C1 segment of cervical spinal cord (tissue), 14 donors: ENCODE data around the gene PLCXD1.
"Not testable (repeated sequence)": the region's sequence is repeated elsewhere in the genome, so short reads cannot be mapped to it uniquely, and the experiment has no call there.

Experiments used
- DNase-seq, 14 donors: peaks; one replicate each; lab custom pipeline; 2025; lab: John Stamatoyannopoulos, UW

Gene PLCXD1

DNA sequence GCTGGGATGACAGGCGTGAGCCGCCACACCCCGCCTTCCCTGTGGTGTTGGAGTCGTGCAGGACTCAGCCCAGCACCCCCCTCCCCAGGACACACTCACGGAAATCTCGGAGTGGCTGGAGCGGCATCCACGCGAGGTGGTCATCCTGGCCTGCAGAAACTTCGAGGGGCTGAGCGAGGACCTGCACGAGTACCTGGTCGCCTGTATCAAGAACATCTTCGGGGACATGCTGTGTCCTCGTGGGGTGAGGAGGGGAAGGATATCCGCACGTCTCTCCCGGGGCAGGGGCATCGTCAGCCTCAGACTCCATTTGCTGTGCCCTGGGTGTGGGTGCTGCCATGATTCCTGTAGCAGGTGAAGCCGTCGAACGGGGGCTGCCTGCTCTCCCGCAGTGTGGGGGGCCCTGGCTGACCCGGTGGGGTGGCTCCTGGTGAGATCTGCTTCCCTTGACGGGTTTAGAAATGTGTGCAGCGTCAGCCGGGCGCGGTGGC is 10.3 kb downstream of the PLCXD1 start:
- DNase-seq: no peak

DNA sequence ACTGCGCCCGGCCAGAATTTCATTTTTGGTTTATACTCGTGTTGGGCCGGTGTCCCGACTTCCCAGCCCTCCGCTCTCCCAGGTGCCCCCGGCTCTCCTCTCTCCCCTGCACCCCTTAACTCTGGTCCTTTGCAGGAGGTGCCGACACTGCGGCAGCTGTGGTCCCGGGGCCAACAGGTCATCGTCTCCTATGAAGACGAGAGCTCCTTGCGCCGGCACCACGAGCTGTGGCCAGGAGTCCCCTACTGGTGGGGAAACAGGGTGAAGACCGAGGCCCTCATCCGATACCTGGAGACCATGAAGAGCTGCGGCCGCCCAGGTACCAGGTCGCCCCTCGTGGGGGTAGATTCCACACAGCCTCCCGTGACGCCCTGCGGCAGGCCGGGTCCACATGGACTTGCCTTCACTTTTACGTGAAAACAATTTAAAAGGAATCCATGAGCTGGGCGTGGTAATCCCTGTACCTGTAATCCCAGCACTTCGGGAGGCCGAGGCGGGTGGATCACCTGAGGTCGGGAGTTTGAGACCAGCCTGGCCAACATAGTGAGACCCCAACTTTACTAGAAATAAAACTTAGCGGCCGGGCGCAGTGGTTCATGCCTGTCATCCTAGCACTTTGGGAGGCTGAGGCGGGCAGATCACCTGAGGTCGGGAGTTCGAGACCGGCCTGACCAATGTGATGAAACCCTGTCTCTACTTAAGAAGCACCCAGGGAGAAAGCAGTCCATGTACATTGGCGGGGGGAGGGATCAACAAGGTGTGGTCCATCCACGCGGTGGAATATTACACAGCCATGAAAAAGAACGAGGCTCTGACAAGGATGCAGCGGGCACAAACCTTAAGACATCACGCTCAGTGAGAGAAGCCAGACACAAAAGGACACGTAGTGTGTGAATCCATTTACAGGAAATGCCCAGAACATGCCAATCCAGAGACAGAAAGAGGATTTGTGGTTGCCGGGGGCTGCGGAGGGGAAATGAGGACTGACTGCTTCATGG is 12.0 kb downstream of the PLCXD1 start:
- DNase-seq: no peak

DNA sequence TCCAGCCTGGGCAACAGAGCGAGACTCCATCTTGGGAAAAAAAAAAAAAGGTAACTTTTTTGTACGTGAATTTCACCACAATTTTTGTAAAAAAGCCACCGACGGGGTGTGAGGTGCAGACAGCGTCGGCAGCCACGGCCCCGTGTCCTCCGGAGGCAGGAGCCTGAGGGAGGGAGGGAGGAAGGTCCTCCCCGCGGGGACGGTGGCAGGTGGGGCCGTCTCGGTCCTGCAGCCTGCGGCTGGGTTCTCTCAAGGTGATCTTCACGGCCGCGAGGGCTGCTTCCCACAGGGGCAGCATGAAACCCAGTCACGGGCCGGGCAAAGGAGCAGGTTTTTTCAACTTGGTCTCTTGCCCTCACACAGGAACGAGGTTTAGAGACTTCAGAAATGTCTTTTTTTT is 14.0 kb downstream of the PLCXD1 start:
- DNase-seq: no peak

DNA sequence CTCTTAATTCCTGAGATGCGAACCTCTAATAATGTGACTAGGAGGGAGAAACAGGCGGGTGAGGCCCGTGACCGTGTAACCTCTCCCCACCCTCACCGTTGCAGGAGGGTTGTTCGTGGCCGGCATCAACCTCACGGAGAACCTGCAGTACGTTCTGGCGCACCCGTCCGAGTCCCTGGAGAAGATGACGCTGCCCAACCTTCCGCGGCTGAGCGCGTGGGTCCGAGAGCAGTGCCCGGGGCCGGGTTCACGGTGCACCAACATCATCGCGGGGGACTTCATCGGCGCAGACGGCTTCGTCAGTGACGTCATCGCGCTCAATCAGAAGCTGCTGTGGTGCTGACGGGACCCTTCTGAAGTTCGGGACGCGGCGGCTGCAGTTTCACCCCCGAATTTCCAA is 17.8 kb downstream of the PLCXD1 start:
- no peak for DNase-seq

DNA sequence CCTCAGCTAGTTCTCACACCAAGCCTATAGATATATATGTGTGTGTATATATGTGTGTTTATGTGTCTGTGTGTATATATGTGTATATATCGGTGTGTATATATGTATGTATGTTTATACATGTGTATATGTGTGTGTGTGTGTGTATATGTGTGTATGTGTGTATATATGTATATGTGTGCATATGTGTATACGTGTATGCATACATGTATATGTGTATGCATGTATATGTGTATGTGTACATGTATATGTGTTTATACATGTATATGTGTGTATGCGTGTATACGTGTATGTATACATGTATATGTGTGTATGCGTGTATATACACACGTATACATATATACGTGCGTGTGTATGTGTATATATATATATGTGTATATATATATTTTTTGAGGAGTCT is 19.2 kb downstream of the PLCXD1 start:
- DNase-seq: no peak

DNA sequence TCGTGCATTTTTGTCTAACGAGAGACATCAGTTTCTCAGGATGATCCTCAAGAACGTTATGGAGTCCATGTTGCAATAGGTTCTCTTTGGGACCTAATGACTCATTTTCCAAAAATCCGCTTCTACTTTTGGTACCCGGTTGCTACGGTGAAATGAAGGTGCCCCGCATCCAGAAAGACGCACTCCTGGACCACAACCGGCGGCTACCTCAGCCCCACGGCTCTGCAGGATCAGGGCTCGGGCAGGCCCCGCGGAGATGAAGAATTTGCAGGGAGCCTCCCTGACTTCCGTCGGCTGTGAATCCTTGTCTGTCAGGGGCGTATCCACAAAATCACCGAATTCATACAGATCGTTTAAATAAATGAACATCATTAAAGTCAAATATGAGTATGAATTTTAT is 21.8 kb downstream of the PLCXD1 start:
- DNase-seq: no peak

DNA sequence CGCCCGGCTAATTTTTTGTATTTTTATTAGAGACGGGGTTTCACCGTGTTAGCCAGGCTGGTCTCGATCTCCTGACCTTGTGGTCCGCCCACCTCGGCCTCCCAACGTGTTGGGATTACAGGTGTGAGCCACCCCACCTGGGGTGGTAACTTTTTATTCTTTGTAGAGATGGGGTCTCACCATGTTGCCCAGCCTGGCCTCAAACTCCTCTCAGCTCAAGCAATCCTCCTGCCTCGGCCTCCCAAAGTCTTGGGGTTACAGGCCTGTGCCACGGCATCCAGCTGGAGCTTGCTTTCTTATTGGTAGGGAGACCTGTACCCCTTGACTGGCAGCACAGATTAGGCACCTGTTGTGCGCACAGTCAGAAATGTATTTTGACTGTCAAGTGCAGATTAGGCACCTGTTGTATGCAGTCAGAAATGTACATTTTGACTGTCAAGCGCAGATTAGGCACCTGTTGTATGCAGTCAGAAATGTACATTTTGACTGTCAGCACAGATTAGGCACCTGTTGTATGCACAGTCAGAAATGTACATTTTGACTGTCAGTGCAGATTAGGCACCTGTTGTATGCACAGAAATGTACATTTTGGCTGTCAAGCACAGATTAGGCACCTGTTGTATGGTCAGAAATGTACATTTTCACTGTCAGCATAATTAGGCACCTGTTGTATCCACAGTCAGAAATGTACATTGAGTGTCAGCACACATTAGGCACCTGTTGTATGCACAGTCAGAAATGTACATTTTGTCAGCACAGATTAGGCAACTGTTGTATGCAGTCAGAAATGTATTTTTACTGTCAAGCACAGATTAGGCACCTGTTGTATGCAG is 24.8 kb downstream of the PLCXD1 start:
- DNase-seq: not testable (repeated sequence)

DNA sequence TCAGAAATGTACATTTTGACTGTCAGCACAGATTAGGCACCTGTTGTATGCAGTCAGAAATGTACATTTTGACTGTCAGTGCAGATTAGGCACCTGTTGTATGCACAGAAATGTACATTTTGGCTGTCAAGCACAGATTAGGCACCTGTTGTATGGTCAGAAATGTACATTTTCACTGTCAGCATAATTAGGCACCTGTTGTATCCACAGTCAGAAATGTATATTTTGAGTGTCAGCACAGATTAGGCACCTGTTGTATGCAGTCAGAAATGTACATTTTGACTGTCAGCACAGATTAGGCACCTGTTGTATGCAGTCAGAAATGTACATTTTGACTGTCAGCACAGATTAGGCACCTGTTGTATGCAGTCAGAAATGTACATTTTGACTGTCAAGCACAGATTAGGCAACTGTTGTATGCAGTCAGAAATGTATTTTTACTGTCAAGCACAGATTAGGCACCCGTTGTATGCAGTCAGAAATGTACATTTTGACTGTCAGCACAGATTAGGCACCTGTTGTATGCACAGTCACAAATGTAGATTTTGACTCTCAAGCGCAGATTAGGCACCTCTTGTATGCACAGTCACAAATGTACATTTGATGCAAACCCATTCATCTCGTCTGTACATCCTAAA is 25.6 kb downstream of the PLCXD1 start:
- DNase-seq: not testable (repeated sequence)

DNA sequence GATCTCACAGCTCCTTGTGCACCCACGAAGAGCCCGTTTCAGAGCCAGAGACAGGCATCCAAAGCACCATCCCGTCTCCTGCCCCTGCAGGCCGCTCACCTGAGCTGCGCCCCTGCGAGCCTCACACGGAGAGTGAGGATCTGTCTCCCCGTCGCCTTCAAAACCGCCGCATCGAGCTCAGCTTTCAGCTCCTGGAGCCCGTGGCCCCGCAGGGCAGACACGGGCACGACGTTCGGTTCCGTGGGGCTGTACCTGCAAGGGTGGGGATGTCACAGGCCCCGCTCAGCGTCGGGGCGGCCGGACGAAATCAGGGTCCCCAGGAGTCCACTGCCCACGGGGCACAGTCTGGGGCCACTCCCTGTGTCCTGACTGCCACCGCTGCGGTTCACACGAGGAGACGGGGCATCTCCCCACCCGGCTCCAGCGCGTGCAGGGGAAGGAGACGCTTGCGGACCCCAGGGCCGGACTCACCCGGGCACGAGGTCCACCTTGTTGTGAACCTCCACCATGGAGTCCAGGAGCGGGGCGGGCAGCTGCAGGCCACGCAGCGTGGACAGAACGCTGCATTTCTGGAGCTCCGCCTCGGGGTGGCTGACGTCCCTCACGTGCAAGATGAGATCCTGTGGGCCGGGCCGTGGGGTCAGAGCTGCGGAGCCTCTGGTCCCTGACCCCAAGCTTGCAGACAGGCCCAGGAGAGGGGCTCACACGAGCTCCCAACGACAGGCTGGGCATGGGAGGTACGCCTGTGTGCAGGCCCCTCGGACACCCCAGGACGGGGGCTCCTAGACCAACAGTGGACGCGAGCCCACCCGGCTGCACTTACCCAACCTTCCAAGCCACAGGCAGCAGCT is 26.3 kb downstream of the PLCXD1 start:
- no peak for DNase-seq

DNA sequence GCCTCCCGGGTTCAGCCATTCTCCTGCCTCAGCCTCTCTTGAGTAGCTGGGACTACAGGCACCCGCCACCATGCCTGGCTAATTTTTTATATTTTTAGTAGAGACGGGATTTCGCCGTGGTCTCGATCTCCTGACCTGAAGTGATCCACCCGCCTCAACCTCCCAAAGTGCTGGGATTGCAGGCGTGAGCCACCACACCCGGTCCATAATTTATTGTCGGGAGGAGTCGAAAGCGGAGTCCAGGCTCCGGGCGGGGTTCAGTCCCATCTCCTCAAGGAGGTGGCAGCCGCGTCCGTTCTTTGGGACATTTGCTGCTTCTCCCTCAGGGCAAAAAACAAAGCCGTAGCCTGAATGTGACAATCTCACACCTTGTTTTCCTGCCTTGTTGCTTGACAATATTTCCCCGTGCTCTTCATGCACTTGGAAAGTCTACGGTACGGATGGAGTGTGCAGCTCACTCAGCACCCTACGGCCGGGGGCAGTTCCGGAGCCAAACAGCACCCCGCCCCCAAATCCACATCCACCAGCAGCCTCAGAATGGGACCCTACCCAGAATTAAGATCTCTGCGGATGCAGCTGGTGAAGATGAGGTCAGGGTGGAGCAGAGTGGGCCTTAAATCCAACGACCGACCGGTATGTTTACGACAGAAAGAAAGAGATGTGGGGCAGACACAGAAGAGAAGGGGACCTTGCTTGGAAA is 27.8 kb downstream of the PLCXD1 start:
- no peak for DNase-seq

DNA sequence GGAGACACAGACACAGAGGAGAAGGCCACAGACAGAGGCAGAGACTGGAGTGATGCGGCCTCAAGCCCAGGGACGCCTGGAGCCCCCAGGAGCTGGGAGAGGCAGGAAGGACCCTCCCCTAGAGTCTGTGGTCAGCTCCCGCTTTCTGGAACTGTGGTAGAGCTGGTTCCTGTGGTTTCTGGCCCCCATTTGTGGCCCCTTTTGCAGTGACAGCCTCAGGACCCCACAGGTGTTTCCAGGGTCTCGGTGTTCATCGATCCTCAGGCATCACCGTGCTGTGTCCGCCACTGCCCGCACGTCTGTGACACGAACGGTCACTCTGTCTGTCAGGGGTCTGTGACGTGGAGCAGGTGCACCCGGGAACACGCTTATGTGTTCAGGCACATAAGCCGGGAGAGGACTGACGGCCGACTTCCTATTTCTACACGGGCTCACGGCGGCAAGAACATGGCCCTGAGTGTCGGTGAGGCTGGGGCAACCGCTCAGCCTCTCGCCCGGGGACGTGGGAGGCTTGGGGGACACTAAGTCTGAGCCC is 29.5 kb downstream of the PLCXD1 start:
- no peak for DNase-seq

DNA sequence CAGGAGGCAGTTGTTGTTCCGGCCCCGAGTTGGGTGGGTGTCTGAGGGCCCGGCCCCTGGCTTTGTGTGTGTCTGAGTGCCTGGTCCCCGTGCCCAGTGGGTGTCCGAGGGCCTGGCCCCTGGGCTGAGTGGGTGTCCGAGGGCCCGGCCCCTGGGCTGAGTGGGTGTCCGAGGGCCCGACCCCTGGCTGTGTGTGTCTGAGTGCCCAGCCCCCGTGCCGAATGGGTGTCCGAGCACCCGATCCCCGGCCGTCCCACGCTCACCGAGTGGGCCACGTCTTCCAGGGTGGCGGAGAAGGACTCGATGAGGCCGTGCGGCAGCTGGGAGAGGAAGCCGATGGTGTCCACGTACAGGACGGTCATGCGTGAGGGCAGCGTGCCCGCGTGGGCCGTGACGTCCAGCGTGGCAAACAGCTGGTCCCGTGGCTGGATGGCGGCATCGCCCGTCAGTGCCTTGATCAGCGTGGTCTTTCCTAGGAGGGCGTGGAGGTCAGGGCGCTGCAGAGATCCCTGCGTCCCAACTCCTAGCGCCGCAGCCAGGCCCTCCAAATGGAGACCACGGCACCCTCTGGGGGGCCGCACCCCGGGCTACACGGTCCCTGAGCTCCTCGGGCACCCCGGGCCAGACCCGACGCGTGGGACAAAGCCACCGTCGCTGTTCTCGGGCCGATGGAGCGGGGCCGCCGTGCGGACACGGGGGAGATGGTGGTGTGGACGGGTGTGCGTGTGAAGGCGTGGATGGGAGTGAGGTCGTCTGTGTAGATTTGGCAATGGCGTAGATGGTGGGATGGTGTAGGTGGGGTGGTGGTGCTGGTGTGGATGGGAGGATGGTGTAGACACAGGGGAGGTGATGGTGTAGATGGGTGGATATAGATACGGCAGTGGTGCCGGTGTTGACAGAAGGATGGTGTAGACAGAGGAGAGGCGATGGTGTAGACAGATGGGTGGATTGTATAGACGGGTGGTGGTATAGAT is 30.3 kb downstream of the PLCXD1 start:
- DNase-seq: no peak

DNA sequence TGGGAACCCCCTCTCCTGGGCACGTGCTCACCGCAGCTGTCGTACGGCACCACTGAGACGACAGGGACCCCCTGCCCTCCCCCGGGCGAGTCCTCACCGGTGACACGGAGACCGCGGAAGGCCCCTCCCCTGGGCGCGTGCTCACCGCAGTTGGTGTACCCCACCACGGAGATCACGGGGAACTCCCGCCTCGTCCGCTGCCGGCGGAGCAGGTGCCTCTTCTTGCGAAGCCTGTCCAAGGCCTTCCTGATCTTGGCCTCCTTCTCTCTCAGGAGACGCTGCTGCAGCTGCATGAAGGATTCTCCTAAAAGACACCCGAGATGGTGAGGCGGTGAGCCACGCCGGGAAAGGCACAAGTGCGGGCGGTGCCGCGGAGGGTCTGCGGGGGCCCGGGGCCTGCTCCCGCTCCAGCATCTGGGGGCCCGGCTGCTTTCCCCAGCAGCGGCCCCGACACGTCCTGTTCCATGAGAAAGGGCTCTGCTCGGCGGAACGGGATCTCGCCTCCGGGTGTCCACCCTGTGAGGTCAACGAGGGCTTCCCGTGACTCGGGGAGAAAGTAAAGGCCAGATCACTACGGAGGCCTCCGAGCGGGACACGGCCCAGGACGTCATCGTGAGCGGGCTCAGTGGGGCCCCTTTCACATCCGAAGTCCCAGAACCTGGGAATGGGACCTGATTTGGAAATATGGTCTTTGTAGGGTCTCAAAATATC is 31.6 kb downstream of the PLCXD1 start:
- DNase-seq: no peak

DNA sequence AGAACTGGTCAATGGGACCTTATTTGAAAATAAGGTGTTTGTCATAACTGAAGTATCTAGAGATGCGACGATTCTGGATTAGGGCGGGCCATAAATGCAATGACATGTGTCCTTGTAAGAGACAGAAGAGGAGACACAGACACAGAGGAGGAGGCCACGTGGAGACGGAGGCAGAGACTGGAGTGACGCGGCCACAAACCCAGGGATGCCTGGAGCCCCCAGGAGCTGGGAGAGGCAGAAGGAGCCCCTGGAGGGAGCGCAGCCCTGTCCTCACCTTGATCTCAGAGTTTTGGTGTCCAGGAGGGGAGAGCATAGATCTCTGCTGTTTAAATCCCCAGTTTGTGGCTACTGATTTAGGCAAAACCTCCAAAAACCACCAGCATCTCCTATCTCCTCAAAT is 32.4 kb downstream of the PLCXD1 start:
- no peak for DNase-seq

DNA sequence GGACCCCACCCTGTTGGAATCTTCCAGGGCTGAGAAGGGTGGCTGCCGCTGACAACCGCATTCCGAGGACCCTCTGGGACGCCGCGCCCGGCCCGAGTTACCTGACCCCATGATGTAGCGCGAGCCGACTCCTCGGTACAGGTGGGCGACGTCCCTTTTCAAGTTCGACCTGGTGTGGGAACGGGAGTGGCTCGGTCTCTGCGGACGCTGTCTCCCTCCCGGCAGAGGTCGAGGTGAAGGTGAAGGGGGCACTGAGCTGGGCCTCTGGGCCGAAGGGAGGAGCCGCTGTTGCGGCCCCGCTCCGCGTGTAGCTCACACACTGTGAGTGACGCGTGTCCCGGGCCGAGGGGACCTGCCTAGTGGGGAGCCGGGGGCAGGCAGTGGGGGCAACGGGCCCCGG is 32.9 kb downstream of the PLCXD1 start:
- DNase-seq: no peak

DNA sequence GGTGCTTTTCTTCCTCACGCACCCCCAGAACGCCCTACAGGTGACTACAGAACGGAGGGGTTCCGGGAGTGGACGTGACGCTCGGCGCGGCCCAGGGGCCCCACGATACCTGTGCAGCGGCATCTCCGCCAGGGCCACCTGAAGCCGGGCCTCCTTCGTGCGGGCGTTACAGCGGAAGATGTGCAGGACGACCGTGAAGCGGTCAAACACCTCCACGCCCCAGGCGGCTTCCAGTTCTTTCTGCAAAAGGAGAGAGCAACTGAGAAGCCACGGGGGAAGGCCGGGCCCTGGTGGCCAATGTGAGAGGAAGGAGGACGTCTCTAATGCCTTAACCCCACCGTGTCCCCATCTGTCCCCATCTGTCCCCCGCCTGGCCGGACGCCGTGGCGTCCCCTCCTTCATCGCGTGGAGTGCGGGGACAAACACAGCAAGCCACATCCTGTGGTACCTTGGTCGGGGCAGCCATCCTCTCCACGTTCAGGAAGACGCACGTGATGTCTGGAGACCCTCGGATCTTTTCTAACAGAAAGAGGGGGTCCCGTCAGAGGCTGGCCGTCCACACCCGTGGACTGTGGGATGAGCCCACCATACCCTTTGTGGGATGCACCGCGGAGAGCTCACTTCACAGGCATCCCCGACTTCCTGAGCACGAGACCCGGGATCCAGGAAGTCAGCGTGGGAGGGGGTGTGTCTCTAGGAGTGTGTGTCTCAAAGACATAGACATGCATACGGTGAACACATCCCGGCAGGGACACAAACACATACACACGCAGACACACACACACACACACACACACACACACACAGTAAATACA is 33.8 kb downstream of the PLCXD1 start:
- no peak for DNase-seq
